H9 (cell line): Measurements from ENCODE around the gene UBE2L3. TPM values are rescaled to one million over a fixed set of nuclear protein-coding genes. Genes with fewer than 3 reads are reported as not detected.

Experiments used
- DNase-seq: peaks from one replicate; pipeline ENCODE4 v3.0.0-alpha.2; 2017
- H2AFZ ChIP-seq: one replicate; pipeline ENCODE4 v1.6.1; 2013; ENCODE audit warnings: mild to moderate bottlenecking, low read length, control low read depth, moderate library complexity
- H2AK5ac ChIP-seq: 2 replicates; pipeline ENCODE4 v1.6.1; 2013; ENCODE audit warnings: low read length, control low read depth, mixed read lengths; ENCODE audit not compliant: insufficient read length
- H2BK120ac ChIP-seq: one replicate; pipeline ENCODE4 v1.6.1; 2013; ENCODE audit warnings: low read depth, mild to moderate bottlenecking, low read length, control low read depth, inconsistent platforms; ENCODE audit not compliant: poor library complexity, severe bottlenecking
- H2BK12ac ChIP-seq: 2 replicates; pipeline ENCODE4 v1.6.1; 2013; ENCODE audit warnings: low read length, control low read depth, mixed read lengths, low read depth; ENCODE audit not compliant: insufficient read length
- H2BK15ac ChIP-seq: 2 replicates; pipeline ENCODE4 v1.6.1; 2013; ENCODE audit warnings: low read depth, low read length, control low read depth
- H2BK20ac ChIP-seq: one replicate; pipeline ENCODE4 v1.6.1; 2013; ENCODE audit warnings: low read depth, mild to moderate bottlenecking, low read length, control low read depth, inconsistent platforms; ENCODE audit not compliant: poor library complexity, severe bottlenecking
- H2BK5ac ChIP-seq: 2 replicates; pipeline ENCODE4 v1.6.1; 2013; ENCODE audit warnings: low read length, control low read depth, mixed read lengths; ENCODE audit not compliant: insufficient read length
- H3K14ac ChIP-seq: 2 replicates; pipeline ENCODE4 v1.6.1; 2013; ENCODE audit warnings: low read length, control low read depth; ENCODE audit not compliant: insufficient read depth
- H3K18ac ChIP-seq: 2 replicates; pipeline ENCODE4 v1.6.1; 2013; ENCODE audit warnings: low read depth, mild to moderate bottlenecking, mixed read lengths, low read length, control low read depth; ENCODE audit not compliant: insufficient read length
- H3K23ac ChIP-seq: 2 replicates; pipeline ENCODE4 v1.6.1; 2013; ENCODE audit warnings: low read length, control low read depth, mixed read lengths, low read depth; ENCODE audit not compliant: insufficient read length
- H3K23me2 ChIP-seq: 2 replicates; pipeline ENCODE4 v1.6.1; 2013; ENCODE audit warnings: low read depth, mild to moderate bottlenecking, mixed read lengths, low read length, control low read depth; ENCODE audit not compliant: insufficient read length, poor library complexity, severe bottlenecking
- H3K27ac ChIP-seq: 2 replicates; pipeline ENCODE4 v1.5.1; 2013; ENCODE audit warnings: low read length, control low read depth, mixed read lengths, low read depth; ENCODE audit not compliant: insufficient read length
- H3K27me3 ChIP-seq: 2 replicates; pipeline ENCODE4 v1.6.1; 2013; ENCODE audit warnings: low read length, control low read depth, inconsistent platforms; ENCODE audit not compliant: insufficient read depth
- H3K4ac ChIP-seq: 2 replicates; pipeline ENCODE4 v1.6.1; 2013; ENCODE audit warnings: low read depth, mild to moderate bottlenecking, control low read depth, inconsistent platforms, low read length, moderate library complexity
- H3K4me1 ChIP-seq: 2 replicates; pipeline ENCODE4 v1.6.1; 2013; ENCODE audit warnings: low read length, control low read depth, inconsistent platforms; ENCODE audit not compliant: insufficient read depth
- H3K4me2 ChIP-seq: 2 replicates; pipeline ENCODE4 v1.6.1; 2013; ENCODE audit warnings: low read length, control low read depth, mixed read lengths; ENCODE audit not compliant: insufficient read length, insufficient read depth
- H3K56ac ChIP-seq: 2 replicates; pipeline ENCODE4 v1.6.1; 2013; ENCODE audit warnings: low read depth, mild to moderate bottlenecking, mixed read lengths, low read length, control low read depth; ENCODE audit not compliant: insufficient read length
- H3K79me1 ChIP-seq: 2 replicates; pipeline ENCODE4 v1.6.1; 2013; ENCODE audit warnings: low read depth, mild to moderate bottlenecking, moderate library complexity, low read length, control low read depth, inconsistent platforms; ENCODE audit not compliant: insufficient read depth, poor library complexity, severe bottlenecking
- H3K79me2 ChIP-seq: 2 replicates; pipeline ENCODE4 v1.6.1; 2013; ENCODE audit warnings: low read length, control low read depth, inconsistent platforms; ENCODE audit not compliant: insufficient read depth
- H3K9ac ChIP-seq: 2 replicates; pipeline ENCODE4 v1.6.1; 2013; ENCODE audit warnings: low read length, control low read depth, mixed read lengths; ENCODE audit not compliant: insufficient read length; ENCODE audit errors: extremely low read depth
- H3K9me3 ChIP-seq: one replicate; pipeline ENCODE4 v1.6.1; 2013; ENCODE audit warnings: low read depth, low read length, inconsistent platforms; ENCODE audit not compliant: control insufficient read depth
- H3T11ph ChIP-seq: one replicate; pipeline ENCODE4 v1.6.1; 2013; ENCODE audit warnings: mild to moderate bottlenecking, low read length, control low read depth, inconsistent platforms
- H4K20me1 ChIP-seq: one replicate; pipeline ENCODE4 v1.6.1; 2013; ENCODE audit not compliant: control insufficient read depth, insufficient read length, insufficient read depth
- H4K5ac ChIP-seq: 2 replicates; pipeline ENCODE4 v1.6.1; 2013; ENCODE audit warnings: low read depth, mild to moderate bottlenecking, mixed read lengths, low read length, control low read depth; ENCODE audit not compliant: insufficient read length
- H4K8ac ChIP-seq: replicated peaks from 2 replicates; pipeline ENCODE4 v1.6.1; 2013; ENCODE audit warnings: low read length, control low read depth, mixed read lengths, low read depth; ENCODE audit not compliant: insufficient read length
- H4K91ac ChIP-seq: 2 replicates; pipeline ENCODE4 v1.6.1; 2013; ENCODE audit warnings: low read depth, mild to moderate bottlenecking, moderate library complexity, mixed read lengths, low read length, control low read depth; ENCODE audit not compliant: insufficient read length
- H3K27ac Mint-ChIP-seq, 3 experiments: 2 replicates in 2 of 3; 3 replicates in 1 of 3; pipeline ENCODE4 v1.8.0; 2020 to 2021; ENCODE audit warnings: mixed read lengths in 3 of 3, mild to moderate bottlenecking in 1 of 3, moderate library complexity in 1 of 3
- H3K27me3 Mint-ChIP-seq: 2 replicates; pipeline ENCODE4 v1.8.0; 2021; ENCODE audit warnings: low read depth, mild to moderate bottlenecking, moderate library complexity, mixed read lengths
- H3K36me3 Mint-ChIP-seq, 3 experiments: 2 replicates in 2 of 3; 3 replicates in 1 of 3; pipeline ENCODE4 v1.8.0; 2020 to 2021; ENCODE audit warnings: low read depth in 3 of 3, mixed read lengths in 3 of 3; ENCODE audit not compliant: insufficient read depth in 1 of 3
- H3K4me1 Mint-ChIP-seq, 2 experiments: 2 replicates each; pipeline ENCODE4 v1.8.0; 2020; ENCODE audit warnings: mixed read lengths in 2 of 2
- H3K4me3 Mint-ChIP-seq, 2 experiments: 2 replicates in 1 of 2; 3 replicates in 1 of 2; pipeline ENCODE4 v1.8.0; 2020 to 2021; ENCODE audit warnings: mild to moderate bottlenecking in 2 of 2, mixed read lengths in 2 of 2, moderate library complexity in 1 of 2
- H3K9me3 Mint-ChIP-seq, 2 experiments: 2 replicates in 1 of 2; 3 replicates in 1 of 2; pipeline ENCODE4 v1.8.0; 2020; ENCODE audit warnings: mild to moderate bottlenecking in 2 of 2, mixed read lengths in 2 of 2, moderate library complexity in 1 of 2
- WGBS: extraction: QIAGEN DNeasy Blood & Tissue Kit; methylation state at CpG from one replicate; pipeline ENCODE4 v1.1.7; 2013; ENCODE audit warnings: missing lambda C conversion rate, low lambda C conversion rate, mixed read lengths; ENCODE audit not compliant: insufficient read length; ENCODE audit errors: extremely low coverage; 5-methylcytosine and 5-hydroxymethylcytosine counted together
- total RNA-seq: library from RNA; stranded (reverse); gene quantifications from 2 replicates; pipeline ENCODE4 v1.2.1, GENCODE V29; 2021
- TF ChIP-seq, protein P1 (sequence below): fragments of 200-600 bp; sonication (generic); conservative IDR thresholded peaks from 3 replicates; pipeline ENCODE4 v1.8.0; 2021; ENCODE audit warnings: antibody characterized with exemption, mild to moderate bottlenecking

Gene UBE2L3
- total RNA-seq, 1 experiment from 2014 or later = 79.7 TPM

DNA sequence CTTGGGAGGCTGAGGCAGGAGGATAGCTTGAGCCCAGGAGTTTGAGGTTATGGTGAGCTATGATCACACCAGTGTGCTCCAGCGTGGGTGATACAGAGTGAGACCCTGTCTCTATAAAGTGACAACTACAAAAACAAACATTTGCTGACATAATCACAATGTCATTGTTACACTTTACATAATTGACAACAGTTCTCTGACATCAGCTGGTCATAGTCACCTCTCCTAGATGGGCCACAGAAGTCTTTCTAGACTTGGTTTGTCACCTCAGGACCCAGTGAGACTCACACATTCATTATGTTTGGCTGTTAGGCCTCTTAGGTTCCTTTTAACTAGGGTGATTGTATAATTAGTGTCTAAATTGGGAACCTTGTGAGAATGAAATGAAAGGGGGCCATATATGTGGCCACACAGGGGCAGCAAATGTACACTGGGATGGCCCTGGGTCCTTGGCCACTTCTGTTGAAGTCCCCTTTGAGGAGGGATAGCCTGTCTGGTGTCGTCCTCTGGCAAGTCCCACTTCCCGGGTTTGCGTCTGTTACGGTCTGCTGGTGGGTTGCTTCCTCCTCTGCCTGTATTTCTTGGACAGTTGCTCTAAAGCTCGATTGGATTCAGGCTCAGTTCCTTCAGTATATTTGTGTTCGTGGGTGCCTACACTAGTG, 92.5 kb downstream of the UBE2L3 start:
- Mint-ChIP-seq H3K4me1 (peaks cover 11 to 13% of the 10 kb centered on the region in 2 experiments), H3K4me3 (no peak overlapping the region), H3K27ac (no peak overlapping the region), H3K27me3 (peaks cover 21% of the 10 kb centered on the region), H3K36me3 (peaks cover 0 to 6% (median 0%) of the 10 kb centered on the region in 3 experiments; a peak in 1 of 7 replicates), H3K9me3 (no peaks in the 10 kb centered on the region)
- Histone ChIP-seq H4K91ac (no peak overlapping the region), H3K9me3 (no peaks in the 10 kb centered on the region), H3K4ac (no peak overlapping the region), H3K27ac (no peak overlapping the region), H3K79me1 (no peaks in the 10 kb centered on the region), H3K4me1 (peaks cover 4% of the 10 kb centered on the region; the same call in 1 of the 2 replicates), H2BK20ac (no peak overlapping the region), H2AK5ac (no peak overlapping the region), H2BK120ac (no peak overlapping the region), H3K79me2 (no peaks in the 10 kb centered on the region), H3K56ac (no peak overlapping the region), H3K27me3 (no peaks in the 10 kb centered on the region), H2BK15ac (no peak overlapping the region), H3T11ph (no peak overlapping the region), H3K23me2 (peaks cover 6% of the 10 kb centered on the region), H4K20me1 (no peaks in the 10 kb centered on the region), H2BK5ac (no peak overlapping the region), H2BK12ac (no peak overlapping the region), H3K23ac (no peak overlapping the region), H3K18ac (no peak overlapping the region), H4K5ac (no peak overlapping the region), H3K4me2 (no peak overlapping the region), H4K8ac (no peak overlapping the region), H2AFZ (no peak overlapping the region), H3K14ac (no peak overlapping the region), H3K9ac (no peak overlapping the region)
- TF ChIP-seq, protein P1, sequence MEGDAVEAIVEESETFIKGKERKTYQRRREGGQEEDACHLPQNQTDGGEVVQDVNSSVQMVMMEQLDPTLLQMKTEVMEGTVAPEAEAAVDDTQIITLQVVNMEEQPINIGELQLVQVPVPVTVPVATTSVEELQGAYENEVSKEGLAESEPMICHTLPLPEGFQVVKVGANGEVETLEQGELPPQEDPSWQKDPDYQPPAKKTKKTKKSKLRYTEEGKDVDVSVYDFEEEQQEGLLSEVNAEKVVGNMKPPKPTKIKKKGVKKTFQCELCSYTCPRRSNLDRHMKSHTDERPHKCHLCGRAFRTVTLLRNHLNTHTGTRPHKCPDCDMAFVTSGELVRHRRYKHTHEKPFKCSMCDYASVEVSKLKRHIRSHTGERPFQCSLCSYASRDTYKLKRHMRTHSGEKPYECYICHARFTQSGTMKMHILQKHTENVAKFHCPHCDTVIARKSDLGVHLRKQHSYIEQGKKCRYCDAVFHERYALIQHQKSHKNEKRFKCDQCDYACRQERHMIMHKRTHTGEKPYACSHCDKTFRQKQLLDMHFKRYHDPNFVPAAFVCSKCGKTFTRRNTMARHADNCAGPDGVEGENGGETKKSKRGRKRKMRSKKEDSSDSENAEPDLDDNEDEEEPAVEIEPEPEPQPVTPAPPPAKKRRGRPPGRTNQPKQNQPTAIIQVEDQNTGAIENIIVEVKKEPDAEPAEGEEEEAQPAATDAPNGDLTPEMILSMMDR = no peak
- no peak for DNase-seq
- no CpG with 5 or more reads among the region's 7 CpGs for WGBS
